ENCODE measurements around the gene HOXB6. TPM values are rescaled to one million over a fixed set of nuclear protein-coding genes. Genes with fewer than 3 reads are reported as not detected.

HOXB6 gene
- total and polyA plus RNA-seq, 7 experiments from 2014 or later, result 0.34 TPM; not detected in 6

- peaks cover 0 to 3% (median 0%) of the 10 kb centered on the region in 5 donors for H3K36me3 Mint-ChIP-seq
- peak overlapping the region in 9 of 10 donors; percentile 12 to 53 (median 40) for H3K4me3 Mint-ChIP-seq
- Histone ChIP-seq H3K27me3 (ENCODE audit: control insufficient read depth in 2 of 2, insufficient read depth in 2 of 2, low read length in 2 of 2) (peaks cover 35 to 59% of the 10 kb centered on the region in 2 donors), H3K4me1 (ENCODE audit: control insufficient read depth in 2 of 2, insufficient read depth in 2 of 2, low read length in 2 of 2) (peaks cover 19 to 23% of the 10 kb centered on the region in 2 donors), H3K9me3 (ENCODE audit: control insufficient read depth in 2 of 3, low read length in 3 of 3) (no peaks in the 10 kb centered on the region), H3K27ac (ENCODE audit: low read depth, low read length) (no peak overlapping the region), H3K4me3 (ENCODE audit: low read length) (no peak overlapping the region), H3K36me3 (ENCODE audit: control insufficient read depth in 2 of 3, insufficient read depth in 3 of 3, low read length in 3 of 3) (no peaks in the 10 kb centered on the region)
- peak; percentile 62 to 86 (median 74) for DNase-seq
- peaks cover 0 to 3% (median 0%) of the 10 kb centered on the region in 11 donors for H3K9me3 Mint-ChIP-seq
- ATAC-seq, result peak; percentile 90
- peak overlapping the region in 3 of 9 donors; percentile 74 to 83 (median 81) for H3K27ac Mint-ChIP-seq
- intact Hi-C loops (cut with micrococcal nuclease), result loop anchor here (1.0 to 10.0 kb wide), 8 partner anchors 355 to 1346 kb away; partner anchors contain the start of genes DLX4 (in 1 of the 2), PNPO (in 1 of the 2) and SCRN2 (in 1 of the 2)
- H3K27me3 Mint-ChIP-seq, result peaks cover 90 to 97% (median 92%) of the 10 kb centered on the region in 5 donors
- CTCF ChIA-PET, result interaction anchor here (0.6 to 2.6 kb wide), 15 partner anchors 9 to 593 kb away, joined by 3 to 7 read pairs (median 4); partner anchors contain the start of gene HOXB5
- POLR2A ChIA-PET, result interaction anchor here (0.6 to 1.0 kb wide), 3 partner anchors 11 to 524 kb away, joined by 3 to 5 read pairs (median 4); no protein-coding TSS in a partner anchor
- H3K4me1 Mint-ChIP-seq, result peaks cover 26 to 49% (median 36%) of the 10 kb centered on the region in 7 donors
Measured at GRCh38 chr17:48618256-48618896, 13.6 kb upstream of the HOXB6 start.

GRCh38 chr17:48617471-48618255 lies 12.9 kb upstream of the HOXB6 start:
- Histone ChIP-seq H3K36me3 (ENCODE audit: control insufficient read depth in 2 of 3, insufficient read depth in 3 of 3, low read length in 3 of 3) (no peaks in the 10 kb centered on the region), H3K27ac (ENCODE audit: low read depth, low read length) (no peak overlapping the region), H3K4me3 (ENCODE audit: low read length) (no peak overlapping the region), H3K4me1 (ENCODE audit: control insufficient read depth in 2 of 2, insufficient read depth in 2 of 2, low read length in 2 of 2) (peaks cover 19 to 30% of the 10 kb centered on the region in 2 donors), H3K9me3 (ENCODE audit: control insufficient read depth in 2 of 3, low read length in 3 of 3) (no peaks in the 10 kb centered on the region), H3K27me3 (ENCODE audit: control insufficient read depth in 2 of 2, insufficient read depth in 2 of 2, low read length in 2 of 2) (peaks cover 35 to 61% of the 10 kb centered on the region in 2 donors)
- H3K4me3 Mint-ChIP-seq, result peak overlapping the region in 3 of 10 donors; percentile 30 to 49 (median 40)
- H3K9me3 Mint-ChIP-seq, result peaks cover 0 to 3% (median 0%) of the 10 kb centered on the region in 11 donors
- H3K36me3 Mint-ChIP-seq, result peaks cover 0 to 3% (median 0%) of the 10 kb centered on the region in 5 donors
- ChIA-PET CTCF (interaction anchor here (0.6 to 2.6 kb wide), 13 partner anchors 8 to 1122 kb away, joined by 3 to 7 read pairs (median 4); partner anchors contain the start of gene HOXB5), POLR2A (interaction anchor here (0.6 to 1.0 kb wide), 3 partner anchors 10 to 523 kb away, joined by 3 to 5 read pairs (median 4); no protein-coding TSS in a partner anchor)
- H3K27me3 Mint-ChIP-seq, result peaks cover 88 to 96% (median 92%) of the 10 kb centered on the region in 5 donors
- intact Hi-C loops (cut with micrococcal nuclease), result loop anchor here (1.0 to 10.0 kb wide), 8 partner anchors 354 to 1347 kb away; partner anchors contain the start of genes DLX4 (in 1 of the 2), PNPO (in 1 of the 2) and SCRN2 (in 1 of the 2)
- ATAC-seq (no peak), DNase-seq (no peak)
- peaks cover 30 to 56% (median 43%) of the 10 kb centered on the region in 7 donors for H3K4me1 Mint-ChIP-seq
- H3K27ac Mint-ChIP-seq, result peak overlapping the region in 3 of 9 donors; percentile 15 to 77 (median 69)

- no peak overlapping the region for H3K27ac ChIP-seq (ENCODE audit: low read depth, low read length)
- peaks cover 35 to 61% of the 10 kb centered on the region in 2 donors for H3K27me3 ChIP-seq (ENCODE audit: control insufficient read depth in 2 of 2, insufficient read depth in 2 of 2, low read length in 2 of 2)
- Mint-ChIP-seq H3K4me1 (peaks cover 36 to 62% (median 48%) of the 10 kb centered on the region in 7 donors), H3K36me3 (peaks cover 0 to 3% (median 0%) of the 10 kb centered on the region in 5 donors), H3K4me3 (peak overlapping the region in 7 of 10 donors; percentile 1 to 40 (median 22)), H3K9me3 (peaks cover 0 to 3% (median 0%) of the 10 kb centered on the region in 11 donors), H3K27me3 (peaks cover 86 to 93% (median 90%) of the 10 kb centered on the region in 5 donors), H3K27ac (peak overlapping the region in 5 of 9 donors; percentile 15 to 77 (median 50))
- intact Hi-C loops (cut with micrococcal nuclease), result loop anchor here (5.0 to 10.0 kb wide), 4 partner anchors 535 to 1348 kb away; partner anchors contain the start of genes DLX4 (in 1 of the 2), PNPO (in 1 of the 2) and SCRN2 (in 1 of the 2)
- H3K9me3 ChIP-seq (ENCODE audit: control insufficient read depth in 2 of 3, low read length in 3 of 3), result no peaks in the 10 kb centered on the region
- ATAC-seq (no peak), DNase-seq (no peak)
- H3K4me1 ChIP-seq (ENCODE audit: control insufficient read depth in 2 of 2, insufficient read depth in 2 of 2, low read length in 2 of 2), result peaks cover 27 to 36% of the 10 kb centered on the region in 2 donors
- ChIA-PET POLR2A (interaction anchor here (1.0 kb wide), 1 partner anchor 10 kb away, joined by 3 read pairs; no protein-coding TSS in a partner anchor), CTCF (interaction anchor here (0.8 to 2.6 kb wide), 7 partner anchors 16 to 591 kb away, joined by 3 to 6 read pairs (median 4); no protein-coding TSS in a partner anchor)
- H3K4me3 ChIP-seq (ENCODE audit: low read length), result no peak overlapping the region
- no peaks in the 10 kb centered on the region for H3K36me3 ChIP-seq (ENCODE audit: control insufficient read depth in 2 of 3, insufficient read depth in 3 of 3, low read length in 3 of 3)
Measured at GRCh38 chr17:48616717-48617470, 12.1 kb upstream of the HOXB6 start.

GRCh38 chr17:48615963-48616716 lies 11.4 kb upstream of the HOXB6 start:
- POLR2A ChIA-PET, result interaction anchor here (0.9 kb wide), 1 partner anchor 9 kb away, joined by 3 read pairs; no protein-coding TSS in a partner anchor
- peaks cover 42 to 69% (median 55%) of the 10 kb centered on the region in 7 donors for H3K4me1 Mint-ChIP-seq
- peaks cover 32 to 42% of the 10 kb centered on the region in 2 donors for H3K4me1 ChIP-seq (ENCODE audit: control insufficient read depth in 2 of 2, insufficient read depth in 2 of 2, low read length in 2 of 2)
- H3K36me3 ChIP-seq (ENCODE audit: control insufficient read depth in 2 of 3, insufficient read depth in 3 of 3, low read length in 3 of 3), result no peaks in the 10 kb centered on the region
- intact Hi-C loops (cut with micrococcal nuclease), result loop anchor here (5.0 to 10.0 kb wide), 4 partner anchors 534 to 1349 kb away; partner anchors contain the start of genes DLX4 (in 1 of the 2), PNPO (in 1 of the 2) and SCRN2 (in 1 of the 2)
- peaks cover 0 to 4% (median 0%) of the 10 kb centered on the region in 11 donors for H3K9me3 Mint-ChIP-seq
- no peaks in the 10 kb centered on the region for H3K9me3 ChIP-seq (ENCODE audit: control insufficient read depth in 2 of 3, low read length in 3 of 3)
- peak overlapping the region in 3 of 10 donors; percentile 1 to 51 (median 37) for H3K4me3 Mint-ChIP-seq
- ATAC-seq (no peak), DNase-seq (no peak)
- peak overlapping the region in 2 of 9 donors; percentile 50 to 72 for H3K27ac Mint-ChIP-seq
- CTCF ChIA-PET, result interaction anchor here (0.7 to 1.9 kb wide), 4 partner anchors 15 to 591 kb away, joined by 3 to 6 read pairs (median 5); partner anchors contain the start of gene HOXB5
- H3K4me3 ChIP-seq (ENCODE audit: low read length), result no peak overlapping the region
- peaks cover 35 to 64% of the 10 kb centered on the region in 2 donors for H3K27me3 ChIP-seq (ENCODE audit: control insufficient read depth in 2 of 2, insufficient read depth in 2 of 2, low read length in 2 of 2)
- H3K27ac ChIP-seq (ENCODE audit: low read depth, low read length), result no peak overlapping the region
- peaks cover 84 to 93% (median 90%) of the 10 kb centered on the region in 5 donors for H3K27me3 Mint-ChIP-seq
- H3K36me3 Mint-ChIP-seq, result peaks cover 0 to 3% (median 0%) of the 10 kb centered on the region in 5 donors
